ENCODE results near the gene AATK.

Gene AATK

DNA sequence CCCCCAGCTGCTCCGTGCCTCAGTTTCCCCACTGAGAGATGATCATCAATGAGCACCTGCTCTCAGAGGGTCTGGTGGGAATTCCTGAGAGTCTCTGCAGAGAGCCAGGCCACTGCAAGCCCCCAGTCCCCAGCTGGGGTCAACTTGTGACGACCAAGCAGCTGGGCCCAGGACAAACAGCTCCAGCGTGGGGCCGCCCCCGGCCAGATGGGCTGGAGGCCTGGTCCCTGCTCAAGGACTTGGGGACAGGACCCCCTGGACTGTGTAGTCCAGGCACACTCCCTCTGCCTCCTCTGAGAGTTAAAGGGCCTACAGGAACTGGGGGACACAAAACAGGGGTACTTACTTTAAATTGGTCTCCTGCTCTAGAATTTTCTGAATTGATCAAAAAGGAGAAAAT, 16.6 kb upstream of the AATK start:
- no peak for DNase-seq (ENCODE audit: low read depth)

DNA sequence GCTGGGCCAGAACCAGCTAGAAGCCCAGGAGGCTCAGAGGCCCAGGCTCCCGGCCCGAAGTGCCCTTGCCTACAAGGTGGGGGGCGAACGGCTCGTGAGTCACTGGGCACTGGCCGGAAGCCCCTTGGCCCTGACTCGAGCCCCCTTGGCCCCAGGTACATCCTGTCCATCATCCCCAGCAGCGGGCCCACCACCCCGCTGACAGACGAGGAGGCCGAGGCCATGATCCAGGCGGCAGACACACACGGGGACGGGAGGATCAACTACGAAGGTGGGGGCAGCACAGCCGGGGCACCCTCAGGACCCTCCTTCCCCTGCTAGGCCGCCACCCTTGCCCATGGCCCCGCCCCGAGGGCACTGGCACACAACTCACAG, 15.8 kb upstream of the AATK start:
- DNase-seq (ENCODE audit: low read depth), result no peak

DNA sequence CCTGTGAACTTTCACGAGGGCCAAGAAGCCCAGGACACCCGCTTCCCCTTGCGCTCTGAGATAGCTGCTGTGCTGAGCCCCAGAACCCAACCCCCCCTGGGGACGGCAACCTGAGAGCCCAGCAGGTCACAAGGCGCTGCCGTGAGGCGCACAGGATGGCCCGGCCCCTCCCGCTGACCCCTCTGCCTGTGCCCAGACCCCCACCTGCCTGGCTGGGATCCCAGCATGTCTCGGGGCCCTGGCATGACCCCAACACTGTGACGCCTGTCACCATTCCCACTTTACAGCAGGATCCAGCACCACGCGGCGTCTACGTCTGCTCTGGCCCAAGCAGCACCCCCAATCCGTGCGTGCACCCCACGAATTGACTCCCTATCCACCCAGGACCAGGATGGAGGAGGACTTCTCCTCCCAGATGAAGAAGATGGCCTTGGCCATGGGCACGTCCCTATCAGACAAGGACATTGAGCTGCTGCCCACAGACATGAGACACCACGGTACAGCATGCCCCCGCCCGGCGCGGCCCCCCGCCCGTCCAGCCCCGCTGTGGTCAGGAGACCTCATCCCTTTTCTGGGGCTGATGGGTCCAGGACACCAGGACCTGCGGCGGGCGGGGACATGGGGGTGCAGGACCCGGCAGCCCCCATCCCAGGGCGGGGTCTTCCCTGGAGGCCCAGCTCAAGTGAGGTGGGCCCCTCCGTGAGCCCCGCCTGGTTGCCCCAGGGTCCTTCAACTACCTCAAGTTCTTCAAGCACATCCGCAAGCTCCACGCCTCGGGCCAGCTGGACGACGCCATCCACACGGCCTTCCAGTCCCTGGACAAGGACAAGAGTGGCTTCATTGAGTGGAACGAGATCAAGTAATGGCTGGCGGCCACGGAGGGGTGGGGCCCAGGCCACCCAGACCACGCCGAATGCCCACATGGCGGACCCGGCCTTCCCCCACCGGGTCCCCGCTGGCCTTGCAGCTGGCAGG, 15.1 kb upstream of the AATK start:
- DNase-seq (ENCODE audit: low read depth), result no peak

DNA sequence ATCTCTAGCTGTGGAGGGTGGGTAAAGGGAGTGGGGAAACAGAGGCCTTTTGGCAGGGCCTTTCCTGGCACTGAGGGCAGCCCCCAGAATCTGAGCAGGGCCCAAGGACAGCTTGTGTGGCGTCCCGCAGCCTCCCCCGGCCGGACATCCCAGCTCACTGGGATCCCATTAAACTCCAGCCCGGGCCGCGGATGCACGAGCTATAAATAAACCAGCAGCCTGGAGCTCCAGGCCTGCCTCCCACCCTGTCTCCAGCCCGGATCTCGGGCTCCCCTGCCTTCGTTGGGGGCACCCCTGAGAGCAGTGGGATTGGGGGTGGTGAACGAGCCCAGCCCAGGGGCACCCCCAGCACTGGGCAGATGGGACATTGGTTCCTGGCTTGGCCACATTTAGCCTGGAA, 13.8 kb upstream of the AATK start:
- no peak for DNase-seq (ENCODE audit: low read depth)

DNA sequence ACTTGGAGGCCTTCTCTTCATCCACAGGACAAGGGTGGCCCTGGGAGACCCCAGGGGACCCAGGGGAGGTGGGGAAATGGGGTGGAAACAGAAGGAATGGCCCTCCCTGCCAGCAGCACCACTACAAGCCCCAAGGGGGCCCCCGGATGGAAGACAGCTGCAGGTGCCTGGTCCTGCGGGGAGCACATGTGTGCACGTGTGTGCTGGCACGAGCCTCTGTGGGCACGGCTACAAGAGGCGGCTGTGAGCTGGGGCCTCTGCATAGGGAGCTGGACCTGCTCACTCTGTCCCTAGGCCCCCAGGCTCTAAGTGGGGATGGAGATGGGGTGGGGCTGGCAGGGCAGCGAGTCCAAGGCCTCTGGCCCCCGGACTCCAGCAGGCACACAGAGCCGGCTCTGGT, 13.2 kb upstream of the AATK start:
- DNase-seq (ENCODE audit: low read depth), result no peak

DNA sequence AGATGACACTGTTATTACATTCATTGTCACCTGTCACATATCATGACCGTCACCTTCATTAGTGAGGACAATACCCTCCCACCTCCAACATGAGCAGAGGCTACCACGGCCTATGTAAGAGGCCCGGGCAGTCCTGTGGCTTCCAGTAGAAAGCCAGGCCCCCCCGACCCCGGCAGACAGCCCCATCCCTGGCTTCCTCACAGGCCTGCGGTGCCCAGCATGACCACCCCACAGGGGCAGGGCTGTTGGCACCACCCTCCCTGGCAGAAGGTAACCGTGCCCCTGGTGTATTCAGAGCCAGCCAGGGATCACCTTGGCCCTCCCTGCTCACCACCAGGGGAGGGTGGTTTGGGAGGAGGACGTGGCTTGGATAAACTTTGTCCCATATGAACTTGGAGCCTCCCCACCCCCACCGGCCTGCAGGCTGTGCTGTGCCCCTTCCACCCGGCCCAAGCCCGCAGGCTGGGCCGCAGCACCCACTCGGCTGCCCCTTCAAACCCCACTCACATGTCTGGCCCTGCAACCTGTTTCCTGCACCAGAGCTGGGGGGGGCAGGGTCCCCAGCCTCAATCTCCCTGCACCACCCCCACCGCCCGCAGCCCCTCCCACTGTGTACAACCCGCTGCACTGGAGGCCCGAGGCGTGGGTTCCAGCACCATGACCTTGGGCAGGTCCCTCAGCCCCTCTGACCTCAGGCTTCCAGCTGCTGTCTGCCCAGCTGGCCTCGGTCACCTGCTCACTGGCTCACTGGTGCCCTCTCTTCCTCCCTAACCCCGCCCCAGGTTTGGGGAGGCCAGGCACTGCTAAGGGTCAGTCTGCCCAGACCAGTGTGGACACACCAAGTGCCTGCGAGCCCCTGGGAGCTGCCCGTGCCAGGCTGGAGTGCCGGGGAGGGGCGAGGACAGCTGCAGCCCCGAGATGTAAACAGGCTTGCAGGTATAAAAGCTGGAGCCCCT, 12.4 kb upstream of the AATK start:
- DNase-seq (ENCODE audit: low read depth), result no peak

DNA sequence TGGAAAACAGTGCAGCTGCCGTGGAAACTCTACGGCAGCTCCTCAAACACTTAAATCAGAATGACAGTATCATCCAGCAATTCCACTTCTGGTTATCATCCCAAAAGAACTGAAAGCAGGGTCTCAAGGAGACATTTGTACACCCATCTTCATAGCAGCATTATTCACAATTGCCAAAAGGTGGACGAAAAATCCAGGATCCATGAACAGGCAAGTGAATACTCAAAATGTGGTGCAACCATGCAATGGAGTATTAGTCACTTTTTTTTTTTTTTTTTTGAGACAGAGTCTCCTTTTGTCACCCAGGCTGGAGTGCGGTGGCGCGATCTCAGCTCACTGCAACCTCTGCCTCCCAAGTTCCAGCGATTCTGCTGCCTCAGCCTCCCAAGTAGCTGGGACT, 10.6 kb upstream of the AATK start:
- no peak for DNase-seq (ENCODE audit: low read depth)

DNA sequence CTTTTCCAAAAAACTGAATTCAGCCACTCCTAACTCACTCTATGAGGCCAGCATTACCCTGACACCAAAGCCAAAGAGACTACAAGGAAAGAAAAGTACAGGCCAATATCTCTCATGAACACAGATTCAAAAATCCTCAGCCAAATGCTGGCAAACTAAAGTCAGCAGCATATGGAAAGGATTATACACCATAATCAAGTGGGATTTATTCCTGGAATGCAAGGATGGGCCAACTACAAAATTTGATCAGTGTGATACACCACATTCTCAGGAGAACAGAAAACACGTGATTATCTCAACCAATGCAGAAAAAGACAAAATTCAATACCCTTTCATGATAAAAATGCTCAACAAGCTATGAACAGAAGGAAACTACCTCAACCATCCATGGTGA, 7.7 kb upstream of the AATK start:
- DNase-seq (ENCODE audit: low read depth), result no peak

DNA sequence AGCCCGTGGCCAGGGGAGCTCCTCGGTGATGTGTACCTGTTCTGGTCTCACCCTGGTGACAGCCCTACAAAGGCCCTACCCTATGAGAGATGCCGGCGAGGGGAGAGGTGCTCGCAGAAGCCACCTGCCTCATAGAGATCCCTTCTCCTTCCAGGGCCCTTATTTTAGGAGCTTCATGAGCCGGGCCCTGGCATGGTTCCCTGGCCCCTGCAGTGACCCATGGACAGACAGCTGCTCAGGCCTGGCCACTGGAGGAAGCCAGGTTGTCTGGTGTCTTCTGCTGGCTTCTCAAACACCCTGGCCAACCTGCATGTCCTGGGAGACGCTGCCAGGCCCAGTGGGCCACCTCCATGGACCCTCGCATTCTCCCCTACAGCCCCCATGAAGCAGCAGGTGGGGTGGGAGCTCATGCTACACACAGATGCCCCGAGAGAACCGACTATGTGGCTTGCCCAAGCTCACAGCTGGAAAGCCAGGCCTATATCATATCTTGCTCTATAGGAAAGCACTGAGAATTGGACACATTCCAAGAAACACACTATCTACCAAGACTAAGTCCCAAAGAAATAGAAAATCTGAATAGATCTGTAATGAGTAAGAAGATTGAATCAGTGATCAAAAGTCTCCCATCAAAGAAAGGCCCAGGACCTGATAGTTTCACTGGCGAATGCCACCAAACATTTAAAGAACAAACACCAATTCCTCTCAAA, 7.2 kb upstream of the AATK start:
- no peak for DNase-seq (ENCODE audit: low read depth)

DNA sequence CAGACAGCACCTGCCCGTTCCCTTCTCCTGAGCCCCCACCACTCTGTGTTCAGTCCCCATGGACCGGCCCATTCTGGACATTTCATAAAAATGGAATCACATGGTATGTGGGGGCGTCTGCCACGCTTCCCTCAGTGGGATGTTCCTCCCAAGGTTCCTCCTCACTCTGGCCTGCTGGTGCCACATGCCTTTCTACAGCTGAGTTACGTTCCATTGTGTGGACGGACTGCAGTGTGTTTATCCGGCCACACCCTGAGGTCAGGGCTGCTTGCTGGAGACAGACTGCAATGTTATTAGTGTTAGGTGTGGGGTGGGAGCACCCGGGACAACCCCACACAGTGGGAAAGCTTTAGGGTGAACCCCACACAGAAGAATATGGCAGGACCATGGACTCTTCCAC, 5.9 kb upstream of the AATK start:
- DNase-seq (ENCODE audit: low read depth), result no peak

DNA sequence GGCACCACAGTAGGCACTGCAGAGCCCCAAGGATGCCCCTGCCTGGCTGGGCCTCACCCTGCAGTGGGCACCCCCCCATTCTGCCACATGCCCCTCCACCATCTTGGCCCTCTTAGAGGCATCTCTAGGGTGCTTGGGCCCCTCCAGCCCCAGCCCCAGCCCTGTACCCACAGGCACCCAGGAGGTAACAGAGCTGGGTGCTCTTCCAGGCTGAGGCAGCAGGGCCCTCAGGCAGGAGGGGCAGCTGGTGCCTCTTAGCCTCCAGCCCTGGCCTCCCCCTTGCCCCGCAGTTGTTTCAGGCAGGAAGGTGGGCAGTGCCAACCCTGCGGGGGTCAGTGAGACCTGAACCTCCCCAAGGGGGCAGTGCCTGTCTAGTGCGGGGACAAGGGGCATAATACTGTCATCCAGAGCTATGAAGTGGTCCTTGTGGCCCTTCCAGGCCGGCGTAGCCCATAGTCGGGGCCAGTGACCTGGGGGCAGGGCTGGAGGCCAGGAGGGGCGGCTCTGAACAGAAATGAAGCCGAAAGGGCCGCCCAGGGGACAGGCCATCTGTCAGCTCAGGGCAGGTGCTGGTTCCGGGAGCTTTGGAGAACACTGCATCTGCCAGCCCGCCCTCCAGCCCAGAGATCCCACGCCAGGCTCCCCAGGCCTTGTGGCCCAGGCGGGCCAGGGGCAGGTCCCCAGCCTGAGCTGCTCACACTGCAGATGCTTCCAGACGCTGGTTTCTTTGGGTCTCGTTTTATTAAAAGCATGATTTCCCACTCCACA, 4.9 kb upstream of the AATK start:
- DNase-seq (ENCODE audit: low read depth), result no peak

DNA sequence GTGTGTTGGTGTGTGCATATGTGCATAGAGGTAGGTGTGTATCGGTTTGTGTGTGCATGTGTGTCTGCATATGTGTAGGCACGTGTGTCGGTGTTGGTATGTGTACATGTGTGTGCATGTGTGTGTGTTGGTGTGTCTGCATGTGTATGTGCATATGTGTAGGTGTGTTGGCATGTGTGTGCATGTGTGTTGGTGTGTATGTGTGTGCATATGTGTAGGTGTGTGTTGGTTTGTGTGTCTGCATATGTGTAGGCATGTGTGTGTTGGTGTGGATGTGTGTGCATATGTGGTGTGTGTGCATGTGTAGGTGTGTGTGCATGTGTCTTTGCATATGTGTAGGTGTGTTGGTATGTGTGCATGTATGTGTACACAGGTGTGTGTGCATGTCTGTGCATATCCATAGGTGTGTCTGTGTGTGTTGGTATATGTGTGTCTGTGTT, 3.9 kb upstream of the AATK start:
- DNase-seq (ENCODE audit: low read depth), result no peak

DNA sequence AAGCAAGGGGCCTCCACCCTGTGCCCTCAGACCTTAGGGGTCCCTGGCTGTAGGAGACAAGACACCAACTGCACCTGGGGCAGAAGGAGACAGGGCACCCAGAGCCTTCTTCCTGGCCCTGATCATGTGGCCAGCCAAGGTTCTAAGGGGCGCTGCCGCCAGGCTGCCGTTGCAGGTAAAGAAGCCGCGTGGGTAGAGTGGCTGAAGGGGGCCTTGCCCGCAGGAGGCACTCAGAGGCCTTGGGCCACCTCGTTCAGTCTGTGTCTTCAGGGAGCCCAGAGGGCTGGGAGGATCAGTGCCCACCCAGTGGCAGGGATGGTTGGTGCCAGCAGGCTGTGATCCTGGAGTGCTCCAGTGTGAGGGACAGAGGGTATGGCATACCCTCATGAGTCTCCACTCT, 1.6 kb upstream of the AATK start:
- DNase-seq (ENCODE audit: low read depth), result no peak

DNA sequence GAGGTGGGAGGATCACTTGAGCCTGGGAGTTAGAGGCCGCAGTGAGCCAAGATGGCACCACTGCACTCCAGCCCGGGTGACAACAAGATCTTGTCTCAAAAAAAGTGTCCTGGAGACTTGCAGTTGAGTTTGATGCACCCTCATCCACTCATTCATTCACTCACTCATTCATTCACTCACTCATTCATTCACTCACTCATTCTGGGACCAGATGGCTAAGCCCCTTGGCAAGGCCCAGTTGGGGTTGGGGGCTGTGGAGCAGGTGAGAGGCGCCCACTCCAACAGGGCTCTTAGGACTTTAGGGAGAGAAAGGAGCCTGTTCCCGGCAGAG, 1.1 kb upstream of the AATK start:
- DNase-seq (ENCODE audit: low read depth), result no peak

DNA sequence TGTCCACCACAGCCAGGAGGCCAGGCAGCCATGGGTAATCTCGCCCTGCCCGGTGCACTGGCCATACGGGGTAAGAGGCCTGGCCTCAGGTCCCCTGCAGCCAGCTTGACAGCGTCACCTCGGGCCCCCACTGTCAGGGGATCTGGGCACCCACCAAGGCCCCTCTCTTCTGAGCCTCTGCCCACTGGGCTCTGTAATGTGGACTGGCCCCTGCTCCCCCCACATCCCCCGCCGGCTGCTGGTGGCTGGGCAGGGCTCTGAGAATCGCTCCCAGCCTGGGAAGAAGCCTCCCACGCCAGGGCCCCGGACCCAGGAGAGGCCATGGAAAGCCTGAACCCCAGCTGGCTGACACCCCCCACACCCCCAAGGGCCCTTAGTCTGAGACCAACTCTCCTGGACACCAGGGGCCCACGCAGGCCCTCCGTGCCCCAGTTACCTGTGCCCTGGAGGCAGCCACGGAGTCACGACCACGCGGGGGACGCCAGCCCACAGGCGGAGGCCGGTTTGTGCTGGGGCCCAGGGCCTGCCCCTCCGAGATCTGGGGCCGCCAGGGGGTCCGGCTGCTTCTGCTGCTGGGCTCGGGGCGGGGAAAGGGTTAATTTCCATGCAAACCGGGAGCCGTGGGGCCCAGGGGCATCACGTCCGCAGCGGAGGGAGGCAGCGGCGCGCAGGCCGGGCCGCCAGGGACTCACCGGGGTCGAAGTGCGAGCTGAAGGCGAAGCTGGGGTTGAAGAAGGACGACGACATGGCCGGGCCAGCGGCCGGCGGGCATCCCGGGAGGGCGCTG, 582 bp downstream of the AATK start, which contains the start of gene PVALEF:
PVALEF (plus strand) TSS at position 262 of the 787 bp plus-strand sequence. CDS start 15,720 bp downstream, outside the sequence.
- DNase-seq (ENCODE audit: low read depth), result no peak

DNA sequence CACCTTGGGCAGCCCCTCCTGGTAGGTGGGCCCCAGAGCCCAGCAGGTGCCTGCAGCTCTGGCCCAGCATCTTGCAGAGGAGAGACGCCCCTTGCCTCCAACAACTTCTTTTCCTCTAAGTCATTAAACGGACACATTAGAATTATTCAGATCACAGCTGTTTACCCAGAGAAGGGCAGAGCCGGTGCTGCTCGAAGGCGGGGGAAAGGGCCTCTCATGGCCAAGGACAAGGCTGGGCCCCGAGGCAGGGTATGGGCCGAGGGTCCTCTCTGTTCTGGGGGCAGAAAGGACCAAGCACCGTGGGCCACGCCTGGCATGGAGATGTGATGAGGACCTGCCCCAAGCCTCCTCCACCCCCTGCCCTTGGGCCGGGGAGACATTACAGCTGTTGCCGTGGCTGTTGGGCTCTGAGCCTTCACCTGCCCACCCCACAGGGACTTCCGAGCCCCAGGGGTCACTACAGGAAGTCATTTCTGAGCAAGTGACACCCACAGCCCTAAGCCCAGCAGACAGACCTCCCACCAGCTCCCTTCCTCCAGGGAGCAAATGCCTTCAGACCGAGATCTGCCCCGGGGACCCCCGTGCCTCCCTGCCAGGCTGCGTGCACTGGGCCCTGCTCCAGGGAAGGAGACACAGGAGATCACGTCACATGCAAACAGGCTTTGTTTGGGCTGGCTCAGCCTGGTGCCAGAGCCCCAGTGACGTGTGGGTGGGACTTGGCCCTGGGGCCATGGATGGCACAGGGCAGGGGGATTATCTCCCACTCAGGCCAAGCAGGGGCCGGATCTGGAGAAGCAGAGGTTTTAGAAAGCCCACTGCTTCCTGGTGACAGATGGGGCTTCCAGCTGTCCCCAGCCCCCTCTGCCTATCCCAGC, 1.4 kb downstream of the AATK start:
- DNase-seq (ENCODE audit: low read depth), result no peak

DNA sequence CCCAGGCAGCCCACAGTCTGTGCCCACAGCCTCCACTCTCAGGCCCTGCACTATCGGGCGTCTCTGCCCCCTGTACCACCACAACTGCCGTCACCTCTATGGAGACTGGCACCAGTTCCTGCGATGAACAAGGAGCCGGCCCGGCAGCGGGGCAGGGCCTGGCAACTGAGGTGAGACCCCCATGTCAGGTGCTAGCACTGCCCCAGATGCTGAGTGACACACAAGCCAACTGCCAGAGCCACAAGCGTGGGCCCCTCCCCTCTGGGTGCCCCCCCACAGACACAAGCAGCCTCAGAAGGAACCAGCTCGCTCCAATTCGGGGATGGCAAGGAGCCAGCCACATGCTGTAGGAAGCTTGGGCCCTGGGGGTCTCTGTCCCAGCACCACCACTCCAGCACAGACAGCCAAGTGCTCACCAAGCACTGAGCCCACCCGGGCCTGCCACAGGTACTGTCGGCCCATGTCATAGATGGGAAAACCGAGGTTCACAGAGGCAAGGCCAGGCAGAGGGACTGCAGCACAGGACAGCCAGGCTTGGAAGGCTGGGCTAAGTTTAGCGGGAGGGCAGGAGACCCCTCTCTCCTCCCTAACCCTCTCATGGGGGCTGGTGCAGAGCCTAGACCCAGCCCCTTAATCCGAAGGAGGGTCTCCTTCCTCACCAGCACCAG, 2.2 kb downstream of the AATK start:
- DNase-seq (ENCODE audit: low read depth), result no peak

DNA sequence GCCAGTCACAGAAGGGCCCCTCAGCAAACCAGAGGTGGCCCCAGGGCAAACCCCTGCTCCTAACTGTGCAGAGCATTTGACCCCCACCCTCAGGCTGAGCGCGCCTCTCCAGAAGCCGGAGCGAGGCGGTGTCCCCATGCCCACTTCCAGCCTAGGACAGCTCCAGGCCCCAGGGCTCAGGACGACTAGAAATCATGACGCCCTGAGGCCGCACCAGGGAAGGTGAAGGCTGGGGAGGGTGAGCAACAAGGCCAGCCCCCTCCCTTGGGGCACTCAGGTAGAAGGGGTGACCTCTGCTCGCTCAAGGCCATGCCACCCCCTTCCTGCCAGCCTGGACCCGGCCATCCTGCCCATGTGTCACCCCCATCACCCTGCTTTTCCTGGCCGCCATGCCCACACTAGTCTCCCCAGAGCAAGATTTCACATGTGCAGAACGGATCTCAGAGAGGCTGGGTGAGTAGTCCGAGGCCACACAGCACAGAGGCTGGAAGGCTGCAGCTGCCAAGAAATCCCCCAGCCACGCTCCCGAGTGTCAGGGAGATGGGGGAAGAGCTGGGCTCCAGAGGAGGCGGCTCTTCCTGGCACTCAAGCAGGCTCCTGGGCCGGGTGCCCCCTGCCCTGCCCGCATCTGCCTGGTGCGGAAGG, 2.8 kb downstream of the AATK start:
- DNase-seq (ENCODE audit: low read depth), result no peak

DNA sequence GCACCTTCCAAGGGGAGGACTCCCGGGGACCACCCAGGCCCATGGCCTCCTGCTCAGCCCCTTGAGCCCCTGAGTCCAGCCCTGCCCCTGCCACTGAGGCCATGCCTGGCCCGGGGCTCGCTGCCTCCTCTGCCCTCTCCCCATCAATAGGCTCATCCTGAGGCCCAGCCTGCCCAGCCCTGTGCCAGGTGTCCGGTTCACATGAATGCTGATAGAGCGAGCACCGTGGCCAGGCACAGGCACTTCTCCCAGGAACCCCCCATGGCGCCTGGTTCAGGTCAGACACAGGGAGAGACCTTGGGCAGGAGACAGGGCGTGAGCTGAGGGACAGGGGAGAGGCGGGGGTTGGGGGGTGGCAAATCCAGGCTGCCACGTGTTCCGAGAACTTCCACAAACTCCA, 3.5 kb downstream of the AATK start:
- no peak for DNase-seq (ENCODE audit: low read depth)

All from stimulated activated CD4-positive, alpha-beta T cell treated with anti-CD3 and anti-CD28 coated beads, Interleukin-2, amount 100 ng/mL, for 4 hours (primary cell).